ENCODE results near the gene GTF2B.
"Not testable (repeated sequence)": the region's sequence is repeated elsewhere in the genome, so short reads cannot be mapped to it uniquely, and the experiment has no call there.

- TF ChIP-seq, protein P1, sequence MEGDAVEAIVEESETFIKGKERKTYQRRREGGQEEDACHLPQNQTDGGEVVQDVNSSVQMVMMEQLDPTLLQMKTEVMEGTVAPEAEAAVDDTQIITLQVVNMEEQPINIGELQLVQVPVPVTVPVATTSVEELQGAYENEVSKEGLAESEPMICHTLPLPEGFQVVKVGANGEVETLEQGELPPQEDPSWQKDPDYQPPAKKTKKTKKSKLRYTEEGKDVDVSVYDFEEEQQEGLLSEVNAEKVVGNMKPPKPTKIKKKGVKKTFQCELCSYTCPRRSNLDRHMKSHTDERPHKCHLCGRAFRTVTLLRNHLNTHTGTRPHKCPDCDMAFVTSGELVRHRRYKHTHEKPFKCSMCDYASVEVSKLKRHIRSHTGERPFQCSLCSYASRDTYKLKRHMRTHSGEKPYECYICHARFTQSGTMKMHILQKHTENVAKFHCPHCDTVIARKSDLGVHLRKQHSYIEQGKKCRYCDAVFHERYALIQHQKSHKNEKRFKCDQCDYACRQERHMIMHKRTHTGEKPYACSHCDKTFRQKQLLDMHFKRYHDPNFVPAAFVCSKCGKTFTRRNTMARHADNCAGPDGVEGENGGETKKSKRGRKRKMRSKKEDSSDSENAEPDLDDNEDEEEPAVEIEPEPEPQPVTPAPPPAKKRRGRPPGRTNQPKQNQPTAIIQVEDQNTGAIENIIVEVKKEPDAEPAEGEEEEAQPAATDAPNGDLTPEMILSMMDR (IDR thresholded peaks at IDR 0.05) = not testable (repeated sequence)
- TF ChIP-seq POLR2A, POLR2AphosphoS5, EP300 (IDR thresholded peaks at IDR 0.05): not testable (repeated sequence)
Measured at GRCh38 chr1:88880717-88881116, 10.7 kb downstream of the GTF2B start.
